GM18498 (cell line): ENCODE results near the gene FAM156A.
"Not testable (repeated sequence)": the region's sequence is repeated elsewhere in the genome, so short reads cannot be mapped to it uniquely, and the experiment has no call there.

Experiments
- ATAC-seq: cut with Tn5 transposase; IDR thresholded peaks from one replicate; pipeline ENCODE4 v1.9.1; 2021; ENCODE audit warnings: mild to moderate bottlenecking, moderate library complexity; ENCODE audit not compliant: unreplicated experiment

FAM156A gene

DNA sequence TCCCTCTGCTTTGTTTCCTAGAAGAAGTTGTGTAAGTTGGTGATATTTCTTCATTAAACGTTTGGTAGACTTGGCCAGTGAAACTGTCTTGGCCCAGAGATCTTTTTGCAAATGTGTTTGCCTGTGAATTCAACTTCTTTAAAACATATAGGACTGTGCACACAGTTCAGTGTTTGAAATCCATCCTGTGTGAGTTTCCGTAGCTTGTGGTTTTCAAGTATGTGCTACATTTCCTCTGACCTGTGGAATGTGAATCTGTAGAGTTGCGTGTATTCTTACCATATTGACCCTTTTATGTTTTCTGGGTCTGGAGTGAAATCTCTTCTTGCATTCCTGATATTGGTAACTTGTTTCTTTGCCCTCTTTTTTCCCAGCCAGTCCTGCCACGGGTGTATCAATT lies 52.2 kb downstream of the FAM156A start:
- not testable (repeated sequence) for ATAC-seq

DNA sequence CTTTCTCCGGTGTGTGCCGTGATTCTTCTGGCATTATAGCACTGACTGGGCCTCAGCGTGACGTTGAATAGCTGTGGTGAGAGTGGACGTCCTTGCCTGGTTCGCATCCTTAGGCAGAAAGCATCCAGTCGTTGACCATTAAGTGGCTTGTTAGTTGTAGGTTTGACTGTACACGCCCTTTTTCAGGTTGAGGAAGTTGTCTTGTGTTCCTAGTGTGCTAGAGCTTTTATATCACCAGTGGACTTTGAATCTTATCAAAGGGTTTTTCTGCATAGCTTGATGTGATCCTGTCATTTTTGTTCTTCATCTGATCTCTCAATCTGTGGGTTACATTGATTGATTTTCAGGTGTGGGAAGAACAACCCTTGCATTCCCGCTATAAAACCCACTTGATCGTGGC lies 52.8 kb downstream of the FAM156A start:
- not testable (repeated sequence) for ATAC-seq
